ENCODE data around the gene IL17RB. TPM values are rescaled to one million over a fixed set of nuclear protein-coding genes. Genes with fewer than 3 reads are reported as not detected.

IL17RB gene
- total RNA-seq, 1 donor from 2014 or later = 12.4 TPM

- no peaks in the 10 kb centered on the region for H3K9me3 ChIP-seq
- intact Hi-C loops (cut with DNase I) = no loop called here
- H3K4me1 ChIP-seq = peaks cover 12% of the 10 kb centered on the region
- no peak overlapping the region for H3K27ac ChIP-seq
- ATAC-seq (no peak), DNase-seq (no peak)
- TF ChIP-seq CTCF (IDR thresholded peaks at IDR 0.05) = no peak
- H3K27me3 ChIP-seq = no peaks in the 10 kb centered on the region
- no peak overlapping the region for H3K4me3 ChIP-seq
- H3K36me3 ChIP-seq = peaks cover 49% of the 10 kb centered on the region
Observed at GRCh38 chr3:53883008-53883407, 36.6 kb downstream of the IL17RB start.

DNA sequence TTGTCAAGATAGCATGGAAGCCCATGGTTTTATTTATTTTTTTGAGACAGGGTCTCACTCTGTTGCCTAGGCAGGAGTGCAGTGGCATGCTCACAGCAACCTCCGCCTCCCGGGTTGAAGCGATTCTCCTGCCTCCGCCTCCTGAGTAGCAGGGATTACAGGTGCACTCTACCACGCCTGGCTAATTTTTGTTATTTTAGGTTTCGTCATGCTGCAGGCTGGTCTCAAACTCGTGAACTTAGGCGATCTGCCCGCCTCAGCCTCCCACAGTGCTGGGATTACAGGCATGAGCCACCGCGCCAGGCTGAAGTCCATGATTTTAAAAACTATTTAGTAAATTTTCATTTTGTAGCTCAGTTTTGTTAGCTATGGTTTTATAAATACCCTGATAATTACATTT, 38.3 kb downstream of the IL17RB start:
- no peak for ATAC-seq
- Histone ChIP-seq H3K9me3 (no peaks in the 10 kb centered on the region), H3K27me3 (no peaks in the 10 kb centered on the region), H3K27ac (no peak overlapping the region), H3K36me3 (peaks cover 32% of the 10 kb centered on the region), H3K4me1 (peaks cover 17% of the 10 kb centered on the region), H3K4me3 (no peak overlapping the region)
- intact Hi-C loops (cut with DNase I) = no loop called here
- no peak for TF ChIP-seq CTCF (IDR thresholded peaks at IDR 0.05)
- no peak for DNase-seq

DNA sequence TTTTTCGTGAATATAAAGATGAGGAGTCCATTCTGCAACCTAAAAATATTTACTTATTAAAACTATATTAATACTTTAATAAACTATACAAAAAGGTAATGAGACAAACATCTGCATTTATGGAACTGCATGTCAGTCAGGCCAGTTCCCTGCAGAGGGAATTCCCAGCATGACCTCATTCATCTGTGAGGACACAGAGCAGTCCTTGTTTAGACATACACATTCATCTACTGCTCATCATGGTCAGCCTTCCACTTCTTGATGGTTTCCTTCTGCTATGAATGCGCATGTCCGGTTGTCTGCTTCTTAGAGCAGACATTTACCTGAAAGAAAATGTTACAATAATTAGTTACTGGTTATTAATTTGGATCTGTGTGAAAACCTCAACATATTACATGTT, 38.9 kb downstream of the IL17RB start:
- H3K27me3 ChIP-seq = no peaks in the 10 kb centered on the region
- H3K27ac ChIP-seq = no peak overlapping the region
- DNase-seq (no peak), ATAC-seq (no peak)
- H3K4me1 ChIP-seq = peaks cover 22% of the 10 kb centered on the region
- intact Hi-C loops (cut with DNase I) = no loop called here
- H3K36me3 ChIP-seq = peaks cover 29% of the 10 kb centered on the region
- TF ChIP-seq CTCF (IDR thresholded peaks at IDR 0.05) = no peak
- H3K4me3 ChIP-seq = no peak overlapping the region
- no peaks in the 10 kb centered on the region for H3K9me3 ChIP-seq

DNA sequence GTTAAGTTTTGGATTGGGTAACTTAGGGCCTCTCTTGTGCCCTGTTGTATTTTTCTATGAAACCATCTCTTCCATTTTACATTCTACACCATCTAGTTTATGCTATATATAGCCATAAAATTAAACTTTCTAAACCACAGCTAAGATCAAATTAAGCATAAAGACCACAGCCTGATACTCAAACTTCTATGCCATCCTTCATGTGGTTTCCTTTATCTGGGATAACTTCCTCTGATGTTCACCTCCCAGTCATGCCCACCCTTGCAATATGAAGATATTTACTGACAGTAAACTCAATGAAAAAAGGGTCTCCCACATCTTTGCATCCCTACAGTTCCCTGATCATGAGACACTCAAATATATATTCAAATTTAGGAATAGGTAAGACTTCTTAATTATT, 41.1 kb downstream of the IL17RB start:
- DNase-seq (no peak), ATAC-seq (no peak)
- Histone ChIP-seq H3K4me3 (no peak overlapping the region), H3K27ac (no peak overlapping the region), H3K27me3 (no peaks in the 10 kb centered on the region), H3K9me3 (no peaks in the 10 kb centered on the region), H3K4me1 (peaks cover 23% of the 10 kb centered on the region), H3K36me3 (peaks cover 29% of the 10 kb centered on the region)
- intact Hi-C loops (cut with DNase I) = no loop called here
- TF ChIP-seq CTCF (IDR thresholded peaks at IDR 0.05) = no peak

GRCh38 chr3:53888232-53888631, 41.9 kb downstream of the IL17RB start:
- no peak overlapping the region for H3K27ac ChIP-seq

More at GRCh38 chr3:53888232-53888631, 41.9 kb downstream of the IL17RB start:
- Histone ChIP-seq H3K4me1 (peaks cover 26% of the 10 kb centered on the region), H3K9me3 (no peaks in the 10 kb centered on the region), H3K4me3 (no peak overlapping the region), H3K36me3 (peaks cover 29% of the 10 kb centered on the region), H3K27me3 (no peaks in the 10 kb centered on the region)
- ATAC-seq (no peak), DNase-seq (no peak)
- no peak for TF ChIP-seq CTCF (IDR thresholded peaks at IDR 0.05)
- intact Hi-C loops (cut with DNase I) = no loop called here
